ENCODE data around the gene AKT3. TPM values are rescaled to one million over a fixed set of nuclear protein-coding genes. Genes with fewer than 3 reads are reported as not detected.

AKT3 gene
- total RNA-seq, 1 donor from 2014 or later = 36.2 TPM

- no peaks in the 10 kb centered on the region for H3K27me3 Mint-ChIP-seq (ENCODE audit: insufficient read depth, low read depth)
- DNase-seq (ENCODE audit: low spot score) = no peak
Observed at GRCh38 chr1:243758647-243759046, 91.4 kb downstream of the AKT3 start.

DNA sequence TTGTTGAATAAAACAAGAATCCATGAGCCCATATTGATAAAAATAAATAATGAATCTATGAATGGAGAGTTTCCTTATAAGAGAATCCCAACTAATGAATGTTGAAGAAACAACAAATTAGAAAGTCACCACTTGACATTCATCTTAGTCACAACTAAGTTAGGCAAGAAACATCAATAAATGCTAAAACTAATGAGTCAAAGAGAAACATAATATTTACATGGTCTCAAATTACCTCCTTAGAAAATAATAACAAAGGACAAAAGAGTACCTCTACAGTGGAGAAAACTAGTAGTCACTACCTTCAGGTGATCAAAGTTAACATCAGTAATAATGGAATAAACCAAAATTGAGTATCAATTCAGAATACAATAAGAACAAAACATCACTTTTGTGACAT is 93.5 kb downstream of the AKT3 start:
- H3K9ac ChIP-seq = no peak overlapping the region
- TF ChIP-seq, protein P1, sequence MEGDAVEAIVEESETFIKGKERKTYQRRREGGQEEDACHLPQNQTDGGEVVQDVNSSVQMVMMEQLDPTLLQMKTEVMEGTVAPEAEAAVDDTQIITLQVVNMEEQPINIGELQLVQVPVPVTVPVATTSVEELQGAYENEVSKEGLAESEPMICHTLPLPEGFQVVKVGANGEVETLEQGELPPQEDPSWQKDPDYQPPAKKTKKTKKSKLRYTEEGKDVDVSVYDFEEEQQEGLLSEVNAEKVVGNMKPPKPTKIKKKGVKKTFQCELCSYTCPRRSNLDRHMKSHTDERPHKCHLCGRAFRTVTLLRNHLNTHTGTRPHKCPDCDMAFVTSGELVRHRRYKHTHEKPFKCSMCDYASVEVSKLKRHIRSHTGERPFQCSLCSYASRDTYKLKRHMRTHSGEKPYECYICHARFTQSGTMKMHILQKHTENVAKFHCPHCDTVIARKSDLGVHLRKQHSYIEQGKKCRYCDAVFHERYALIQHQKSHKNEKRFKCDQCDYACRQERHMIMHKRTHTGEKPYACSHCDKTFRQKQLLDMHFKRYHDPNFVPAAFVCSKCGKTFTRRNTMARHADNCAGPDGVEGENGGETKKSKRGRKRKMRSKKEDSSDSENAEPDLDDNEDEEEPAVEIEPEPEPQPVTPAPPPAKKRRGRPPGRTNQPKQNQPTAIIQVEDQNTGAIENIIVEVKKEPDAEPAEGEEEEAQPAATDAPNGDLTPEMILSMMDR (IDR thresholded peaks at IDR 0.05) = no peak
- TF ChIP-seq EZH2phosphoT487 (IDR thresholded peaks at IDR 0.05) = no peak
- no peak for TF ChIP-seq EZH2 (IDR thresholded peaks at IDR 0.05)
- H3K4me3 Mint-ChIP-seq = no peak overlapping the region
- H4K20me1 ChIP-seq (ENCODE audit: low read depth) = no peaks in the 10 kb centered on the region
- peaks cover 3% of the 10 kb centered on the region for H3K4me1 ChIP-seq
- H3K27ac Mint-ChIP-seq = no peak overlapping the region
- H3K4me1 Mint-ChIP-seq = peaks cover 10% of the 10 kb centered on the region
- H2AFZ ChIP-seq (replicated peaks) = no peak overlapping the region
- no peak for DNase-seq (ENCODE audit: low spot score)
- no peaks in the 10 kb centered on the region for H3K9me3 ChIP-seq (ENCODE audit: low read depth)
- no peaks in the 10 kb centered on the region for H3K27me3 ChIP-seq
- no peaks in the 10 kb centered on the region for H3K27me3 Mint-ChIP-seq (ENCODE audit: insufficient read depth, low read depth)
- H3K9me3 Mint-ChIP-seq = no peaks in the 10 kb centered on the region
- peaks cover 3% of the 10 kb centered on the region for H3K79me2 ChIP-seq (ENCODE audit: low read depth)
- H3K4me3 ChIP-seq = no peak overlapping the region
- H3K36me3 Mint-ChIP-seq = peaks cover 6% of the 10 kb centered on the region
- no peaks in the 10 kb centered on the region for H3K36me3 ChIP-seq
- no peaks in the 10 kb centered on the region for H3F3A ChIP-seq (ENCODE audit: low read depth)
- no peak overlapping the region for H3K27ac ChIP-seq
- H3K4me2 ChIP-seq = no peak overlapping the region

More at GRCh38 chr1:243758647-243759046, 91.4 kb downstream of the AKT3 start:
- Histone ChIP-seq H3K4me3 (no peak overlapping the region), H3K4me2 (no peak overlapping the region), H3K27ac (no peak overlapping the region), H3K9ac (no peak overlapping the region), H3K4me1 (no peaks in the 10 kb centered on the region), H3K27me3 (no peaks in the 10 kb centered on the region), H3K36me3 (no peaks in the 10 kb centered on the region), H4K20me1 (ENCODE audit: low read depth) (no peaks in the 10 kb centered on the region), H2AFZ (replicated peaks) (no peak overlapping the region), H3F3A (ENCODE audit: low read depth) (no peaks in the 10 kb centered on the region), H3K79me2 (ENCODE audit: low read depth) (peaks cover 3% of the 10 kb centered on the region), H3K9me3 (ENCODE audit: low read depth) (no peaks in the 10 kb centered on the region)
- no peaks in the 10 kb centered on the region for H3K9me3 Mint-ChIP-seq
- TF ChIP-seq EZH2phosphoT487 (IDR thresholded peaks at IDR 0.05) = no peak
- TF ChIP-seq, protein P1 (IDR thresholded peaks at IDR 0.05) = no peak
- TF ChIP-seq EZH2 (IDR thresholded peaks at IDR 0.05) = no peak
- peaks cover 3% of the 10 kb centered on the region for H3K4me1 Mint-ChIP-seq
- no peak overlapping the region for H3K27ac Mint-ChIP-seq
- H3K36me3 Mint-ChIP-seq = peaks cover 6% of the 10 kb centered on the region
- no peak overlapping the region for H3K4me3 Mint-ChIP-seq

GRCh38 chr1:243754348-243754747 is 95.7 kb downstream of the AKT3 start:
- Histone ChIP-seq H3K79me2 (ENCODE audit: low read depth) (no peaks in the 10 kb centered on the region), H3K4me3 (no peak overlapping the region), H3F3A (ENCODE audit: low read depth) (no peaks in the 10 kb centered on the region), H3K4me1 (peaks cover 9% of the 10 kb centered on the region), H3K27ac (no peak overlapping the region), H3K4me2 (no peak overlapping the region), H3K36me3 (no peaks in the 10 kb centered on the region), H4K20me1 (ENCODE audit: low read depth) (no peaks in the 10 kb centered on the region), H3K9ac (no peak overlapping the region), H2AFZ (replicated peaks) (no peak overlapping the region), H3K9me3 (ENCODE audit: low read depth) (no peaks in the 10 kb centered on the region), H3K27me3 (no peaks in the 10 kb centered on the region)
- Mint-ChIP-seq H3K27ac (no peak overlapping the region), H3K9me3 (no peaks in the 10 kb centered on the region), H3K4me3 (no peak overlapping the region), H3K4me1 (peaks cover 20% of the 10 kb centered on the region), H3K36me3 (peaks cover 4% of the 10 kb centered on the region), H3K27me3 (ENCODE audit: insufficient read depth, low read depth) (no peaks in the 10 kb centered on the region)
- TF ChIP-seq EZH2 (IDR thresholded peaks at IDR 0.05) (no peak), EZH2phosphoT487 (IDR thresholded peaks at IDR 0.05) (no peak)
- TF ChIP-seq, protein P1 (IDR thresholded peaks at IDR 0.05) = no peak
- no peak for DNase-seq (ENCODE audit: low spot score)

Measured in neural progenitor cell (in vitro differentiated cells).